H1 (cell line): ENCODE data around the gene GABRB2. TPM values are rescaled to one million over a fixed set of nuclear protein-coding genes. Genes with fewer than 3 reads are reported as not detected.

Experiments
- CTCF ChIA-PET: fragments of 300-600 bp; sonication (Branson Sonifier 250); formaldehyde crosslinking; loops from one replicate; lab custom pipeline; 2021; ENCODE audit not compliant: partially characterized antibody; lab: Charles Lee
- POLR2A ChIA-PET: fragments of 300-600 bp; sonication (Branson Sonifier 250); formaldehyde crosslinking; loops from one replicate; lab custom pipeline; 2021; ENCODE audit warnings: inconsistent platforms; ENCODE audit not compliant: partially characterized antibody; lab: Charles Lee
- DNase-seq, 2 experiments: peaks; one replicate each; pipeline versions ENCODE4 v3.0.0 to v3.0.0-alpha.2; 2010 to 2022; ENCODE audit warnings: low spot score in 2 of 2, low read depth in 1 of 2, mixed read lengths in 1 of 2
- FAIRE-seq: peaks from 2 replicates; lab custom pipeline; 2011; peaks lifted over from hg19 to GRCh38; lab: Jason Lieb, UNC
- H2AFZ ChIP-seq: 2 replicates; pipeline ENCODE4 v1.8.1; 2012; ENCODE audit warnings: low read length, inconsistent platforms
- H2AK5ac ChIP-seq: 2 replicates; pipeline ENCODE4 v1.6.1; 2013; ENCODE audit warnings: low read depth, low read length
- H2BK120ac ChIP-seq: replicated peaks from 2 replicates; pipeline ENCODE3; 2013; ENCODE audit warnings: low read depth, low read length, inconsistent platforms
- H2BK12ac ChIP-seq: 2 replicates; pipeline ENCODE4 v1.6.1; 2013; ENCODE audit warnings: low read depth, low read length
- H2BK15ac ChIP-seq: 2 replicates; pipeline ENCODE4 v1.6.1; 2013; ENCODE audit warnings: low read length
- H2BK20ac ChIP-seq: 2 replicates; pipeline ENCODE4 v1.6.1; 2013; ENCODE audit warnings: low read length
- H2BK5ac ChIP-seq: 2 replicates; pipeline ENCODE4 v1.6.1; 2013; ENCODE audit warnings: low read depth, low read length
- H3K14ac ChIP-seq: 2 replicates; pipeline ENCODE4 v1.6.1; 2013; ENCODE audit warnings: inconsistent platforms; ENCODE audit not compliant: insufficient read length
- H3K18ac ChIP-seq: 2 replicates; pipeline ENCODE4 v1.6.1; 2013; ENCODE audit warnings: low read length; ENCODE audit errors: extremely low read depth
- H3K23ac ChIP-seq: 2 replicates; pipeline ENCODE4 v1.6.1; 2013; ENCODE audit warnings: inconsistent platforms; ENCODE audit not compliant: insufficient read length
- H3K23me2 ChIP-seq: 2 replicates; pipeline ENCODE4 v1.6.1; 2013; ENCODE audit warnings: low read depth, low read length
- H3K27ac ChIP-seq: 2 replicates; pipeline ENCODE4 v1.6.1; 2011; ENCODE audit warnings: low read depth, low read length, inconsistent platforms
- H3K27me3 ChIP-seq, 4 experiments: replicated peaks in 1 of 4; 1 replicate in 1 of 4; 2 replicates in 3 of 4; pipeline versions ENCODE4 v1.6.1 to v1.8.1; 2011 to 2013; ENCODE audit warnings: low read length in 3 of 4, mild to moderate bottlenecking in 3 of 4, inconsistent platforms in 2 of 4, mixed read lengths in 2 of 4, moderate library complexity in 1 of 4; ENCODE audit not compliant: control insufficient read depth in 3 of 4, insufficient read depth in 3 of 4; ENCODE audit errors: extremely low read depth in 1 of 4
- H3K36me3 ChIP-seq, 4 experiments: 2 replicates each; pipeline versions ENCODE4 v1.6.1 to v1.8.1; 2011 to 2013; ENCODE audit warnings: mild to moderate bottlenecking in 4 of 4, low read length in 3 of 4, moderate library complexity in 2 of 4, control low read depth in 1 of 4, inconsistent platforms in 1 of 4; ENCODE audit not compliant: insufficient read depth in 4 of 4, control insufficient read depth in 2 of 4
- H3K4ac ChIP-seq: replicated peaks from 2 replicates; pipeline ENCODE3; 2013; ENCODE audit warnings: low read length, low read depth, mixed read lengths, inconsistent platforms; ENCODE audit not compliant: insufficient read length
- H3K4me1 ChIP-seq, 4 experiments: replicated peaks in 1 of 4; 1 replicate in 1 of 4; 2 replicates in 3 of 4; pipeline versions ENCODE4 v1.6.1 to v1.8.1; 2011 to 2013; ENCODE audit warnings: low read length in 3 of 4, inconsistent platforms in 2 of 4, mixed read lengths in 1 of 4; ENCODE audit not compliant: insufficient read depth in 4 of 4, control insufficient read depth in 3 of 4
- H3K4me2 ChIP-seq, 2 experiments: 2 replicates each; pipeline versions ENCODE4 v1.6.1 to v1.8.1; 2011 to 2013; ENCODE audit warnings: low read depth in 2 of 2, low read length in 2 of 2, control low read depth in 1 of 2, inconsistent platforms in 1 of 2, mild to moderate bottlenecking in 1 of 2; ENCODE audit not compliant: insufficient read depth in 1 of 2
- H3K4me3 ChIP-seq, 4 experiments: fragments of 200-600, 300-600 bp in 1 of 4; sonication (generic), shearing (Covaris generic), sonication (Bioruptor Twin) in 1 of 4; 2 replicates each; pipeline versions ENCODE4 v1.5.1 to v1.8.1; 2011 to 2016; ENCODE audit warnings: low read length in 4 of 4, low read depth in 3 of 4, control low read depth in 2 of 4, inconsistent platforms in 2 of 4, mild to moderate bottlenecking in 2 of 4, mixed read lengths in 1 of 4, moderate library complexity in 1 of 4; ENCODE audit not compliant: insufficient read depth in 2 of 4; ENCODE audit errors: extremely low read depth in 1 of 4
- H3K56ac ChIP-seq: replicated peaks from 2 replicates; pipeline ENCODE3; 2013; ENCODE audit warnings: low read depth, mild to moderate bottlenecking, mixed read lengths, low read length, inconsistent platforms; ENCODE audit not compliant: insufficient read length
- H3K79me1 ChIP-seq: 2 replicates; pipeline ENCODE4 v1.6.1; 2013; ENCODE audit warnings: low read depth, low read length, control low read depth
- H3K79me2 ChIP-seq, 2 experiments: 2 replicates each; pipeline versions ENCODE4 v1.6.1 to v1.8.1; 2012 to 2013; ENCODE audit warnings: low read length in 2 of 2, mild to moderate bottlenecking in 2 of 2, inconsistent platforms in 1 of 2; ENCODE audit not compliant: insufficient read depth in 2 of 2, control insufficient read depth in 1 of 2
- H3K9ac ChIP-seq, 4 experiments: replicated peaks in 1 of 4; 1 replicate in 1 of 4; 2 replicates in 3 of 4; pipeline versions ENCODE4 v1.6.1 to v1.8.1; 2011 to 2013; ENCODE audit warnings: low read depth in 3 of 4, low read length in 3 of 4, control low read depth in 2 of 4, mild to moderate bottlenecking in 2 of 4, moderate library complexity in 2 of 4, inconsistent platforms in 1 of 4; ENCODE audit errors: extremely low read depth in 1 of 4
- H3K9me3 ChIP-seq, 2 experiments: 2 replicates each; pipeline versions ENCODE4 v1.6.1 to v1.8.1; 2012 to 2013; ENCODE audit warnings: mild to moderate bottlenecking in 2 of 2, moderate library complexity in 2 of 2, control low read depth in 1 of 2, inconsistent platforms in 1 of 2, low read depth in 1 of 2, low read length in 1 of 2, mixed read lengths in 1 of 2; ENCODE audit not compliant: insufficient read depth in 2 of 2
- H4K20me1 ChIP-seq, 2 experiments: replicated peaks in 1 of 2; 2 replicates each; pipeline versions ENCODE3 to v1.8.1; 2011 to 2013; ENCODE audit warnings: inconsistent platforms in 2 of 2, low read length in 2 of 2, mild to moderate bottlenecking in 1 of 2; ENCODE audit not compliant: insufficient read depth in 2 of 2, control insufficient read depth in 1 of 2
- H4K5ac ChIP-seq: 2 replicates; pipeline ENCODE4 v1.6.1; 2013; ENCODE audit warnings: low read length, low read depth, mixed read lengths, inconsistent platforms; ENCODE audit not compliant: insufficient read length
- H4K8ac ChIP-seq: 2 replicates; pipeline ENCODE4 v1.8.0; 2013; ENCODE audit warnings: mild to moderate bottlenecking, moderate library complexity, low read length, inconsistent platforms; ENCODE audit not compliant: insufficient read depth; ENCODE audit errors: extremely low read depth
- H4K91ac ChIP-seq: replicated peaks from 2 replicates; pipeline ENCODE3; 2013; ENCODE audit warnings: low read length, mixed read lengths, inconsistent platforms; ENCODE audit not compliant: insufficient read length
- BACH1 ChIP-seq: IDR thresholded peaks from 2 replicates; pipeline ENCODE4 v1.6.1; 2012; ENCODE audit warnings: low read length, improper control_type of control experiment
- BCL11A ChIP-seq, 2 experiments: IDR thresholded peaks; one replicate each; pipeline ENCODE4 v1.6.1; 2011; ENCODE audit warnings: low read depth in 2 of 2, low read length in 2 of 2, mild to moderate bottlenecking in 2 of 2
- CHD1 ChIP-seq: IDR thresholded peaks from 2 replicates; pipeline ENCODE4 v1.6.1; 2012; ENCODE audit warnings: low read depth, low read length, improper control_type of control experiment
- CHD2 ChIP-seq: IDR thresholded peaks from 2 replicates; pipeline ENCODE4 v1.6.1; 2012; ENCODE audit warnings: low read length, improper control_type of control experiment
- KDM1A ChIP-seq: fragments of 200-600, 300-600 bp; sonication (generic); IDR thresholded peaks from 2 replicates; pipeline ENCODE4 v1.7.1; 2016; ENCODE audit warnings: mild to moderate bottlenecking, low read length, borderline replicate concordance
- KDM4A ChIP-seq: IDR thresholded peaks from one replicate; pipeline ENCODE4 v1.7.1; 2012; ENCODE audit warnings: low read depth, mild to moderate bottlenecking, moderate library complexity, low read length, inconsistent platforms; ENCODE audit not compliant: severe bottlenecking
- KDM5A ChIP-seq: fragments of 200-600 bp; IDR thresholded peaks from 2 replicates; pipeline ENCODE4 v1.7.1; 2012; ENCODE audit warnings: mild to moderate bottlenecking, low read length, inconsistent platforms, mixed read lengths
- NRF1 ChIP-seq: IDR thresholded peaks from 2 replicates; pipeline ENCODE4 v1.6.1; 2011; ENCODE audit warnings: mild to moderate bottlenecking, low read depth, low read length, improper control_type of control experiment
- POLR2AphosphoS5 ChIP-seq: IDR thresholded peaks from 2 replicates; pipeline ENCODE4 v1.6.1; 2011; ENCODE audit warnings: low read depth, low read length
- RAD21 ChIP-seq, 2 experiments: IDR thresholded peaks in 1 of 2; conservative IDR thresholded peaks in 1 of 2; 2 replicates each; pipeline ENCODE4 v1.6.1; 2011; ENCODE audit warnings: low read depth in 2 of 2, low read length in 2 of 2, improper control_type of control experiment in 1 of 2, inconsistent platforms in 1 of 2, mild to moderate bottlenecking in 1 of 2, moderate library complexity in 1 of 2
- TAF1 ChIP-seq: IDR thresholded peaks from 2 replicates; pipeline ENCODE4 v1.6.1; 2011; ENCODE audit warnings: mild to moderate bottlenecking, low read depth, low read length
- WGBS, 2 experiments: shearing (Covaris generic) in 1 of 2; methylation state at CpG; one replicate each; pipeline versions ENCODE4 v1.1.6 to v1.1.7; 2013 to 2015; ENCODE audit warnings: low lambda C conversion rate in 2 of 2, mixed read lengths in 2 of 2, inconsistent platforms in 1 of 2, low coverage in 1 of 2, missing lambda C conversion rate in 1 of 2; ENCODE audit not compliant: insufficient replicate concordance in 2 of 2, insufficient coverage in 1 of 2, insufficient read length in 1 of 2; ENCODE audit errors: extremely low coverage in 1 of 2, missing lambda C conversion rate in 1 of 2; 5-methylcytosine and 5-hydroxymethylcytosine counted together
- polyA plus RNA-seq, 7 experiments: library from polyadenylated mRNA; depleted of rRNA in 3 of 7; stranded (reverse) in 5 of 7; unstranded in 2 of 7; fragments of >200 nt in 5 of 7; fragments of 200-250 nt in 2 of 7; gene quantifications; 1 replicate in 5 of 7; 2 replicates in 1 of 7; 4 replicates in 1 of 7; pipeline versions ENCODE4 v1.2.1 to v1.2.3, GENCODE V29; 2011 to 2013; ENCODE audit warnings: missing spikeins in 2 of 7, mixed read lengths in 2 of 7
- total RNA-seq: library from RNA; stranded (reverse); fragmentation: NEBNext Ultra II Directional; extraction: Animal tissue kit (Norgen Biotek cat#: 25700); gene quantifications from 2 replicates; pipeline ENCODE4 v1.2.1, GENCODE V29; 2021
- TF ChIP-seq, protein P1 (sequence below): IDR thresholded peaks from 2 replicates; pipeline ENCODE4 v1.6.1; 2012; ENCODE audit warnings: inconsistent platforms

GABRB2 gene
- total and polyA plus RNA-seq, 2 of the 8 experiments (the other 6 are each of a cell fraction or from before 2014, with no cell fraction given): 0.54 to 1.9 TPM

DNA sequence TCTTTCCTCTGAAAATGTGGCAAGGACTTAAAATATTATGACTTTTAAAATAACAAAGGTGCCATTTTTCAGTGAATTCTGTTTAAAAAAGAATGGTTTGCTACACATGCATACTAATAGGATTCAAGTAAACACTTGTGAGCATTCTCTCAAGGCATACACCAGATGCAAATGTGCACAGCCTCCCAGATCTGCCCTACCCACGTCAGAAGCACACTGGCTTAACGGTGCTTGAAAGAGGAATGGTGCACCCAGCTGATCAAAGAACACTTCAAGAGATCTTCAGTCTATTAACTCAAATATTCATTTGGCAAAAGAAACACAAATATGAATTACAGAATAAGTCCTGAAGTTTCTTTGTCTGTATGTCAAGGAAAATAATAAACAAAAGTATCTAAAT lies 15.8 kb downstream of the GABRB2 start:
- Histone ChIP-seq H2BK120ac (no peak overlapping the region), H3K23ac (no peak overlapping the region), H3K56ac (no peak overlapping the region), H4K20me1 (no peaks in the 10 kb centered on the region), H3K4ac (no peak overlapping the region), H3K79me2 (no peaks in the 10 kb centered on the region), H3K9ac (no peak overlapping the region), H3K9me3 (no peaks in the 10 kb centered on the region), H3K79me1 (no peaks in the 10 kb centered on the region), H3K23me2 (no peaks in the 10 kb centered on the region), H3K27me3 (no peaks in the 10 kb centered on the region), H2BK20ac (no peak overlapping the region), H4K8ac (no peak overlapping the region), H3K4me1 (no peaks in the 10 kb centered on the region), H2BK5ac (no peak overlapping the region), H4K91ac (no peak overlapping the region), H3K14ac (no peak overlapping the region), H2BK12ac (no peak overlapping the region), H2AK5ac (no peak overlapping the region), H3K27ac (no peak overlapping the region), H3K36me3 (no peaks in the 10 kb centered on the region), H4K5ac (no peak overlapping the region), H2AFZ (no peak overlapping the region), H3K18ac (no peak overlapping the region), H2BK15ac (no peak overlapping the region), H3K4me3 (no peak overlapping the region), H3K4me2 (no peak overlapping the region)
- FAIRE-seq (no peak), DNase-seq (no peak)
- CTCF ChIA-PET: interaction anchor here (0.7 kb wide), 1 partner anchor 14 kb away, joined by 3 read pairs; no protein-coding TSS in a partner anchor
- WGBS, 2 experiments: 93% methylated on average over 2 of the region's 2 CpGs; no CpG with 5 or more reads in 1 of the 2 experiments
- POLR2A ChIA-PET: no interaction called here
- TF ChIP-seq NRF1: no peak
- no peak for TF ChIP-seq BACH1
- TF ChIP-seq TAF1: no peak
- TF ChIP-seq CHD2: no peak
- TF ChIP-seq CHD1: no peak
- TF ChIP-seq KDM1A: no peak
- no peak for TF ChIP-seq RAD21 (IDR thresholded peaks at IDR 0.05 in 1 of 2, conservative IDR thresholded peaks at IDR 0.05 in 1 of 2; ENCODE audit: low read depth in 2 of 2, low read length in 2 of 2)
- TF ChIP-seq BCL11A (IDR thresholded peaks at IDR 0.05; ENCODE audit: low read depth in 2 of 2, low read length in 2 of 2): no peak
- TF ChIP-seq POLR2AphosphoS5: no peak
- TF ChIP-seq KDM4A: no peak
- TF ChIP-seq, protein P1, sequence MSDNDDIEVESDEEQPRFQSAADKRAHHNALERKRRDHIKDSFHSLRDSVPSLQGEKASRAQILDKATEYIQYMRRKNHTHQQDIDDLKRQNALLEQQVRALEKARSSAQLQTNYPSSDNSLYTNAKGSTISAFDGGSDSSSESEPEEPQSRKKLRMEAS: no peak
- TF ChIP-seq KDM5A: no peak
